ENCODE measurements around the gene INTS4. TPM values are rescaled to one million over a fixed set of nuclear protein-coding genes. Genes with fewer than 3 reads are reported as not detected.
"Not testable (repeated sequence)": the region's sequence is repeated elsewhere in the genome, so short reads cannot be mapped to it uniquely, and the experiment has no call there.

INTS4 gene
- total RNA-seq, 1 experiment from 2014 or later = 33.2 TPM

DNA sequence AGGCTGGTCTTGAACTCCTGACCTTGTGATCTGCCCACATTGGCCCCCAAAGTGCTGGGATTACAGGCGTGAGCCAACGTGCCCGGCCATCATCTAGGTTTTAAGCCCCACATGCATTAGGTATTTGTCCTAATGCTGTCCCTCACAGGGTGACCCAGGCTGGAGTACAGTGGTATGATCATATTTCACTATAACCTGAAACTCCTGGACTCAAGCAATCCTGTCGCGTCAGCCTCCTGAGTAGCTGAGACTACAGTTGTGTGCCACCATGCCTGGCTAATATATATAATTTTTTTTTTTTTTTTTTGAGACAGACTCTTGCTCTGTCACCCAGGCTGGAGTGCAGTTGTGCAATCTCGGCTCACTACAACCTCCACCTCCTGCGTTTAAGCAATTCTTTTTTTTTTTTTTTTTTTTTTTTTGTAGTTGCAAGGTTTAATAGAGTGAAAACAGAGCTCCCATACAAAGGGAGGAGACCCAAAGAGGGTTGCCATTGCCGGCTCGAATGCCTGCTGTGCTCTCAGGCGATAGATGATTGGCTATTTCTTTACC, 136.5 kb downstream of the INTS4 start:
- H3K4me3 ChIP-seq (ENCODE audit: insufficient read depth, low read depth, low read length); DNase-seq; H3K36me3 ChIP-seq (replicated peaks; ENCODE audit: control insufficient read depth, insufficient read depth, low read length); H3K27me3 ChIP-seq (ENCODE audit: control insufficient read depth, insufficient read depth, low read length): not testable (repeated sequence)

- no peak overlapping the region for H3K4me3 ChIP-seq (ENCODE audit: insufficient read depth, low read depth, low read length)
- DNase-seq = no peak
Measured at GRCh38 chr11:77854838-77855237, 139.6 kb downstream of the INTS4 start.

GRCh38 chr11:77851503-77851902, 143.0 kb downstream of the INTS4 start:
- Histone ChIP-seq H3K36me3 (replicated peaks; ENCODE audit: control insufficient read depth, insufficient read depth, low read length) (no peaks in the 10 kb centered on the region; the same call in none of the 2 replicates), H3K27me3 (ENCODE audit: control insufficient read depth, insufficient read depth, low read length) (no peaks in the 10 kb centered on the region), H3K4me3 (ENCODE audit: insufficient read depth, low read depth, low read length) (no peak overlapping the region)
- no peak for DNase-seq

More at GRCh38 chr11:77854838-77855237, 139.6 kb downstream of the INTS4 start:
- Histone ChIP-seq H3K36me3 (replicated peaks; ENCODE audit: control insufficient read depth, insufficient read depth, low read length) (no peaks in the 10 kb centered on the region; the same call in none of the 2 replicates), H3K27me3 (ENCODE audit: control insufficient read depth, insufficient read depth, low read length) (no peaks in the 10 kb centered on the region)

- not testable (repeated sequence) for H3K36me3 ChIP-seq (replicated peaks; ENCODE audit: control insufficient read depth, insufficient read depth, low read length); H3K27me3 ChIP-seq (ENCODE audit: control insufficient read depth, insufficient read depth, low read length); H3K4me3 ChIP-seq (ENCODE audit: insufficient read depth, low read depth, low read length); DNase-seq
Measured at GRCh38 chr11:77843700-77844099, 150.8 kb downstream of the INTS4 start.

GRCh38 chr11:77842441-77843121, 151.9 kb downstream of the INTS4 start:
- no peak for DNase-seq
- H3K27me3 ChIP-seq (ENCODE audit: control insufficient read depth, insufficient read depth, low read length) = no peaks in the 10 kb centered on the region

DNA sequence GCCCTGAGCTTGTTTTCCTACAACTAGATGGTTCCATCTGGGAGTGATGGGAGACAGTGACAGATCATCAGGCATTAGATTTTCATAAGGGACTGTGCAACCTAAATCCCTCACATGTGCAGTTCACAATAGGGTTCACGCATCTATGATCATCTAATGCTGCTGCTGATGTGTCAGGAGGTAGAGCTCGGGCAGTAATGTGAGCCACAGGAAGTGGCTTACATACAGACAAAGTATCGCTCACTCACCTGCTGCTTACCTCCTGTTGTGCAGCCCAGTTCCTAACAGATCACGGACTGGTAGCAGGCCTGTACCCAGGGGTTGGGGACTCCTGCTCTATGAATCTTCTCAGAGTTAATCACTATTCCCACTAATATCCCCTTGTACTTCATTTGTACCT, 161.2 kb downstream of the INTS4 start:
- H3K4me3 ChIP-seq (ENCODE audit: insufficient read depth, low read depth, low read length) = no peak overlapping the region

More at GRCh38 chr11:77842441-77843121, 151.9 kb downstream of the INTS4 start:
- H3K4me3 ChIP-seq (ENCODE audit: insufficient read depth, low read depth, low read length) = no peak overlapping the region
- no peaks in the 10 kb centered on the region; the same call in 1 of the 2 replicates for H3K36me3 ChIP-seq (replicated peaks; ENCODE audit: control insufficient read depth, insufficient read depth, low read length)

GRCh38 chr11:77828926-77829325, 165.5 kb downstream of the INTS4 start:
- no peaks in the 10 kb centered on the region for H3K27me3 ChIP-seq (ENCODE audit: control insufficient read depth, insufficient read depth, low read length)
- DNase-seq = no peak
- H3K4me3 ChIP-seq (ENCODE audit: insufficient read depth, low read depth, low read length) = no peak overlapping the region
- no peaks in the 10 kb centered on the region for H3K36me3 ChIP-seq (replicated peaks; ENCODE audit: control insufficient read depth, insufficient read depth, low read length)

More for the DNA sequence above, 161.2 kb downstream of the INTS4 start:
- Histone ChIP-seq H3K36me3 (replicated peaks; ENCODE audit: control insufficient read depth, insufficient read depth, low read length) (no peaks in the 10 kb centered on the region), H3K27me3 (ENCODE audit: control insufficient read depth, insufficient read depth, low read length) (no peaks in the 10 kb centered on the region)
- no peak for DNase-seq

Other genes with a start within 250 kb of the INTS4 start
- gene RSF1, start 173.9 kb downstream of the INTS4 start, total RNA-seq (2014; rRNA removed; shearing (Covaris generic)) = 12.3 and 36.3 TPM in 2 replicates
- gene AAMDC, start 173.5 kb downstream of the INTS4 start, total RNA-seq (2014; rRNA removed; shearing (Covaris generic)) = 13.1 and 19.0 TPM in 2 replicates
- 13.3 and 17.1 TPM in 2 replicates for gene KCTD14, start 28.6 kb upstream of the INTS4 start, total RNA-seq (2014; rRNA removed; shearing (Covaris generic))
- not detected in 2 replicates for gene THRSP, start 69.2 kb upstream of the INTS4 start, total RNA-seq (2014; rRNA removed; shearing (Covaris generic))
- 153 and 258 TPM in 2 replicates for gene NDUFC2, start 85.2 kb upstream of the INTS4 start, total RNA-seq (2014; rRNA removed; shearing (Covaris generic))
- gene ALG8, start 145.0 kb upstream of the INTS4 start, total RNA-seq (2014; rRNA removed; shearing (Covaris generic)) = 54.9 and 58.1 TPM in 2 replicates
- 2.8 and 3.2 TPM in 2 replicates for gene KCTD21, start 194.0 kb upstream of the INTS4 start, total RNA-seq (2014; rRNA removed; shearing (Covaris generic))
- gene USP35, start 194.3 kb upstream of the INTS4 start, total RNA-seq (2014; rRNA removed; shearing (Covaris generic)) = 5.1 and 7.5 TPM in 2 replicates

Data from H7 (cell line).